Measurements from ENCODE around the gene ZC3H7B. TPM values are rescaled to one million over a fixed set of nuclear protein-coding genes. Genes with fewer than 3 reads are reported as not detected.

The ZC3H7B gene
- polyA plus RNA-seq, 1 donor (not counting 4 experiments of a cell fraction or from before 2014, with no cell fraction given), result 24.2 TPM

DNA sequence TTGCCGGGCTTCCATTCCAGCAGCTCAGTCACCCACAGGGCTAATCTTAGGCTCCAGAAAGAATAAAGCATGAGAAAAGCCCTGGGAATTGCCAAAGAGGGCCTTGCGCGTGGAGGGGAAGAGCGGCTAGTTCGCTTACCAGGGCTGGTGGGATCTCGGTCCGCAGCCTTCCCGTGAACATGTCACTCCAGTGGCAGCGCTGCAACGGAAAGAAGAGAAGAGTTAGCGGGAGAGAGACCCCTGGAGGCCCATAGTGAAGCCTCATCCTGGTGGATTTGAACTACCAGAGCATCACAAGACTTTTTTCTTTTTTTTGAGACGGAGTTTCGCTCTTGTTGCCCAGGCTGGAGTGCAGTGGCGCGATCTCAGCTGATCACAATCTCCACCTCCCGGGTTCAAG is 33.4 kb upstream of the ZC3H7B start:
- DNase-seq (ENCODE audit: low read depth, low spot score) (no peak), FAIRE-seq (no peak)
- Histone ChIP-seq H3K9me3 (ENCODE audit: control insufficient read depth, low read depth, low read length) (no peaks in the 10 kb centered on the region), H4K20me1 (ENCODE audit: control insufficient read depth, extremely low read depth, insufficient read depth, low read length) (peaks cover 5% of the 10 kb centered on the region), H3K4me3 (ENCODE audit: control insufficient read depth in 2 of 3, extremely low read depth in 1 of 3, insufficient read depth in 2 of 3, low read depth in 1 of 3, low read length in 3 of 3) (no peak overlapping the region), H3K27ac (ENCODE audit: control insufficient read depth, insufficient read depth, low read length) (no peak overlapping the region), H3K4me2 (ENCODE audit: control insufficient read depth, extremely low read depth, insufficient read depth, low read depth, low read length) (no peak overlapping the region), H3K27me3 (ENCODE audit: control insufficient read depth, extremely low read depth, insufficient read depth, low read length) (no peaks in the 10 kb centered on the region), H3K4me1 (ENCODE audit: control insufficient read depth, extremely low read depth, insufficient read depth, low read length) (peaks cover 14% of the 10 kb centered on the region), H3K79me2 (ENCODE audit: control insufficient read depth, insufficient read depth, low read length) (peaks cover 58% of the 10 kb centered on the region), H3K9me1 (ENCODE audit: control insufficient read depth, extremely low read depth, insufficient read depth, low read length) (peaks cover 4% of the 10 kb centered on the region), H3K36me3 (ENCODE audit: control insufficient read depth in 2 of 2, extremely low read depth in 1 of 2, insufficient read depth in 2 of 2, low read length in 2 of 2) (peaks cover 52 to 58% of the 10 kb centered on the region in 2 experiments), H2AFZ (ENCODE audit: control insufficient read depth, low read length) (no peak overlapping the region), H3K9ac (ENCODE audit: control insufficient read depth, extremely low read depth, insufficient read depth, low read length) (no peak overlapping the region)
- TF ChIP-seq EZH2 (IDR thresholded peaks at IDR 0.05; ENCODE audit: low read length), result no peak
- TF ChIP-seq, protein P1, sequence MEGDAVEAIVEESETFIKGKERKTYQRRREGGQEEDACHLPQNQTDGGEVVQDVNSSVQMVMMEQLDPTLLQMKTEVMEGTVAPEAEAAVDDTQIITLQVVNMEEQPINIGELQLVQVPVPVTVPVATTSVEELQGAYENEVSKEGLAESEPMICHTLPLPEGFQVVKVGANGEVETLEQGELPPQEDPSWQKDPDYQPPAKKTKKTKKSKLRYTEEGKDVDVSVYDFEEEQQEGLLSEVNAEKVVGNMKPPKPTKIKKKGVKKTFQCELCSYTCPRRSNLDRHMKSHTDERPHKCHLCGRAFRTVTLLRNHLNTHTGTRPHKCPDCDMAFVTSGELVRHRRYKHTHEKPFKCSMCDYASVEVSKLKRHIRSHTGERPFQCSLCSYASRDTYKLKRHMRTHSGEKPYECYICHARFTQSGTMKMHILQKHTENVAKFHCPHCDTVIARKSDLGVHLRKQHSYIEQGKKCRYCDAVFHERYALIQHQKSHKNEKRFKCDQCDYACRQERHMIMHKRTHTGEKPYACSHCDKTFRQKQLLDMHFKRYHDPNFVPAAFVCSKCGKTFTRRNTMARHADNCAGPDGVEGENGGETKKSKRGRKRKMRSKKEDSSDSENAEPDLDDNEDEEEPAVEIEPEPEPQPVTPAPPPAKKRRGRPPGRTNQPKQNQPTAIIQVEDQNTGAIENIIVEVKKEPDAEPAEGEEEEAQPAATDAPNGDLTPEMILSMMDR (optimal IDR thresholded peaks at IDR 0.05 in 1 of 3, IDR thresholded peaks at IDR 0.05 in 1 of 3, conservative IDR thresholded peaks at IDR 0.05 in 1 of 3; ENCODE audit: extremely low read depth in 1 of 3, insufficient read depth in 2 of 3, low read length in 3 of 3), result no peak
- dilution Hi-C loops (cut with MboI; ENCODE audit: extremely low pct_ligation_motif_present, low sequenced_read_pairs), result no loop called here

DNA sequence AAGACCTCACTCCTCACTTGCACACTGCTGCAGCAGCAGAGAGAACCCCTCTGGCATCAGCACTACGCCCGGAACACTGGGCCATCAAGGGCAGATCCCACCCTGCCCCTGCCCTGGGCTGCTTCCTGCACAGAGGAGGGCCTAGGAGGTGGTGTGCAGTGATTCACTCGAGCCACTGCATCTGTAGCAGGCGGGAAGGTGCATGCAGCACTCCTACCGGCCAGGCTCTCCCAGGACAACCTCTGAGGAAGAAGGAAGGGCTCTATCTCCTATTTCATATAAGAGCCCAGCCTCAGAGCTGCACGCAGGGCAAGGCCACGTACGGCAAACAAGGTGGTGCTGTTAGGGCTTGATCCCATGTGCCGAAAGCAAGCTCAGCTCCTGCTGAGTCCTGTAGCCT is 29.5 kb upstream of the ZC3H7B start:
- H3K4me1 ChIP-seq (ENCODE audit: control insufficient read depth, extremely low read depth, insufficient read depth, low read length), result peaks cover 37% of the 10 kb centered on the region
- H3K4me3 ChIP-seq (ENCODE audit: control insufficient read depth in 2 of 3, extremely low read depth in 1 of 3, insufficient read depth in 2 of 3, low read depth in 1 of 3, low read length in 3 of 3), result no peak overlapping the region
- no peak for TF ChIP-seq EZH2 (IDR thresholded peaks at IDR 0.05; ENCODE audit: low read length)
- TF ChIP-seq, protein P1 (optimal IDR thresholded peaks at IDR 0.05 in 1 of 3, IDR thresholded peaks at IDR 0.05 in 1 of 3, conservative IDR thresholded peaks at IDR 0.05 in 1 of 3; ENCODE audit: extremely low read depth in 1 of 3, insufficient read depth in 2 of 3, low read length in 3 of 3), result peak; percentile 51 to 64 (median 52)
- FAIRE-seq (no peak), DNase-seq (ENCODE audit: low read depth, low spot score) (peak; percentile 32)
- H3K9me3 ChIP-seq (ENCODE audit: control insufficient read depth, low read depth, low read length), result no peaks in the 10 kb centered on the region
- peaks cover 48% of the 10 kb centered on the region for H3K79me2 ChIP-seq (ENCODE audit: control insufficient read depth, insufficient read depth, low read length)
- H3K9ac ChIP-seq (ENCODE audit: control insufficient read depth, extremely low read depth, insufficient read depth, low read length), result peak overlapping the region; percentile 38
- H2AFZ ChIP-seq (ENCODE audit: control insufficient read depth, low read length), result no peak overlapping the region
- dilution Hi-C loops (cut with MboI; ENCODE audit: extremely low pct_ligation_motif_present, low sequenced_read_pairs), result no loop called here
- H3K36me3 ChIP-seq (ENCODE audit: control insufficient read depth in 2 of 2, extremely low read depth in 1 of 2, insufficient read depth in 2 of 2, low read length in 2 of 2), result peaks cover 39 to 48% of the 10 kb centered on the region in 2 experiments
- peak overlapping the region; percentile 25 for H3K4me2 ChIP-seq (ENCODE audit: control insufficient read depth, extremely low read depth, insufficient read depth, low read depth, low read length)
- H3K9me1 ChIP-seq (ENCODE audit: control insufficient read depth, extremely low read depth, insufficient read depth, low read length), result no peaks in the 10 kb centered on the region
- peaks cover 2% of the 10 kb centered on the region for H4K20me1 ChIP-seq (ENCODE audit: control insufficient read depth, extremely low read depth, insufficient read depth, low read length)
- peak overlapping the region; percentile 84 for H3K27ac ChIP-seq (ENCODE audit: control insufficient read depth, insufficient read depth, low read length)
- H3K27me3 ChIP-seq (ENCODE audit: control insufficient read depth, extremely low read depth, insufficient read depth, low read length), result no peaks in the 10 kb centered on the region

Measured in keratinocyte (primary cell).